ENCODE measurements around the gene UFM1. TPM values are rescaled to one million over a fixed set of nuclear protein-coding genes. Genes with fewer than 3 reads are reported as not detected.

The UFM1 gene
- total and polyA plus RNA-seq, 2 of the 13 experiments (the other 11 are each of a cell fraction or from before 2014, with no cell fraction given), result 42.6 to 47.0 TPM

DNA sequence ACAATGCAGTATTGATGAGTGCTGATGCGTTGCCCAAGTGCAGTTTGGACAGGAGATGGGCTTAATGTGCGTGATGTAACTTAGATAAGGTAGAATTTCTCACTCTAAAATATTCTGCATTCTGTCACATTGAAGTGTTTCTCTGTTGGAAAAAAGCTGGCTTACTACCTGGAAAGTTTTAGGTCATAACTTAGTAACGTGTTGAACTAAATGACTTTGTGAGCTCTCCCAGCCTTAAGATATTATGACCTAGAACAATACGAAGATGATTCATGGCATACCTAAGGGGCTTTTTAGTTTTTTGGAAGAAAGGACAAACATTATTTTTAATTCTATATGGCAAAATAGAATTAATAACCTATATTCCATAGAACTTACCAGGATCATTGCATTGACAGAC lies 9.0 kb downstream of the UFM1 start:
- FAIRE-seq, result no peak
- no peak overlapping the region for H3K9ac ChIP-seq (ENCODE audit: insufficient read depth, low read depth, low read length)
- peaks cover 9 to 27% of the 10 kb centered on the region in 2 experiments for H3K36me3 ChIP-seq (replicated peaks in 1 of 2; ENCODE audit: control insufficient read depth in 1 of 2, insufficient read depth in 2 of 2, low read length in 2 of 2)
- no peaks in the 10 kb centered on the region for H4K20me1 ChIP-seq (ENCODE audit: insufficient read depth, low read length)
- no peaks in the 10 kb centered on the region for H3K4me1 ChIP-seq (ENCODE audit: insufficient read depth, low read length)
- ChIA-PET POLR2A (no interaction called here), CTCF (ENCODE audit: low intra/inter-chr PET ratio, low total read pairs) (no interaction called here)
- DNase-seq (ENCODE audit: low spot score), result no peak
- no peak for TF ChIP-seq ZNF709 (CRISPR knock-in tag; IDR thresholded peaks at IDR 0.05)
- TF ChIP-seq SYNCRIP (IDR thresholded peaks at IDR 0.05; ENCODE audit: insufficient read depth, low read depth, low read length), result no peak
- no peak for TF ChIP-seq CHCHD3 (CRISPR knock-in tag; IDR thresholded peaks at IDR 0.05)
- TF ChIP-seq, protein P1, sequence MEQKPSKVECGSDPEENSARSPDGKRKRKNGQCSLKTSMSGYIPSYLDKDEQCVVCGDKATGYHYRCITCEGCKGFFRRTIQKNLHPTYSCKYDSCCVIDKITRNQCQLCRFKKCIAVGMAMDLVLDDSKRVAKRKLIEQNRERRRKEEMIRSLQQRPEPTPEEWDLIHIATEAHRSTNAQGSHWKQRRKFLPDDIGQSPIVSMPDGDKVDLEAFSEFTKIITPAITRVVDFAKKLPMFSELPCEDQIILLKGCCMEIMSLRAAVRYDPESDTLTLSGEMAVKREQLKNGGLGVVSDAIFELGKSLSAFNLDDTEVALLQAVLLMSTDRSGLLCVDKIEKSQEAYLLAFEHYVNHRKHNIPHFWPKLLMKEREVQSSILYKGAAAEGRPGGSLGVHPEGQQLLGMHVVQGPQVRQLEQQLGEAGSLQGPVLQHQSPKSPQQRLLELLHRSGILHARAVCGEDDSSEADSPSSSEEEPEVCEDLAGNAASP (CRISPR knock-in tag; IDR thresholded peaks at IDR 0.05; ENCODE audit: borderline replicate concordance), result no peak
- TF ChIP-seq ZNF510 (CRISPR knock-in tag; IDR thresholded peaks at IDR 0.05; ENCODE audit: low read depth), result no peak
- TF ChIP-seq, protein P2, sequence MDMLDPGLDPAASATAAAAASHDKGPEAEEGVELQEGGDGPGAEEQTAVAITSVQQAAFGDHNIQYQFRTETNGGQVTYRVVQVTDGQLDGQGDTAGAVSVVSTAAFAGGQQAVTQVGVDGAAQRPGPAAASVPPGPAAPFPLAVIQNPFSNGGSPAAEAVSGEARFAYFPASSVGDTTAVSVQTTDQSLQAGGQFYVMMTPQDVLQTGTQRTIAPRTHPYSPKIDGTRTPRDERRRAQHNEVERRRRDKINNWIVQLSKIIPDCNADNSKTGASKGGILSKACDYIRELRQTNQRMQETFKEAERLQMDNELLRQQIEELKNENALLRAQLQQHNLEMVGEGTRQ (IDR thresholded peaks at IDR 0.05; ENCODE audit: low read depth, low read length), result no peak
- TF ChIP-seq, protein P2 (CRISPR knock-in tag; IDR thresholded peaks at IDR 0.05; ENCODE audit: borderline replicate concordance), result no peak
- TF ChIP-seq SIN3A (IDR thresholded peaks at IDR 0.05; ENCODE audit: borderline replicate concordance, low read depth, low read length), result no peak
- TF ChIP-seq, protein P3, sequence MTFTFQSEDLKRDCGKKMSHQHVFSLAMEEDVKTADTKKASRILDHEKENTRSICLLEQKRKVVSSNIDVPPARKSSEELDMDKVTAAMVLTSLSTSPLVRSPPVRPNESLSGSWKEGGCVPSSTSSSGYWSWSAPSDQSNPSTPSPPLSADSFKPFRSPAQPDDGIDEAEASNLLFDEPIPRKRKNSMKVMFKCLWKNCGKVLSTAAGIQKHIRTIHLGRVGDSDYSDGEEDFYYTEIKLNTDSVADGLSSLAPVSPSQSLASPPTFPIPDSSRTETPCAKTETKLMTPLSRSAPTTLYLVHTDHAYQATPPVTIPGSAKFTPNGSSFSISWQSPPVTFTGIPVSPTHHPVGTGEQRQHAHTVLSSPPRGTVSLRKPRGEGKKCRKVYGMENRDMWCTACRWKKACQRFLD (CRISPR knock-in tag; IDR thresholded peaks at IDR 0.05; ENCODE audit: borderline replicate concordance), result no peak
- no peak for TF ChIP-seq HDAC2 (CRISPR knock-in tag; IDR thresholded peaks at IDR 0.05)
- TF ChIP-seq NFE2 (CRISPR knock-in tag; IDR thresholded peaks at IDR 0.05), result no peak
- TF ChIP-seq NFIC (IDR thresholded peaks at IDR 0.05; ENCODE audit: low read length), result no peak
- no peak for TF ChIP-seq ZFP36L2 (CRISPR knock-in tag; IDR thresholded peaks at IDR 0.05)
- no peak for TF ChIP-seq RNF2 (conservative IDR thresholded peaks at IDR 0.05; ENCODE audit: low read depth)
- TF ChIP-seq NPAS2 (CRISPR knock-in tag; IDR thresholded peaks at IDR 0.05; ENCODE audit: borderline replicate concordance), result no peak
- TF ChIP-seq BHLHE40 (IDR thresholded peaks at IDR 0.05; ENCODE audit: low read length), result no peak
- no peak for TF ChIP-seq ZNF253 (CRISPR knock-in tag; IDR thresholded peaks at IDR 0.05; ENCODE audit: borderline replicate concordance)
- no peak for TF ChIP-seq THYN1 (CRISPR knock-in tag; IDR thresholded peaks at IDR 0.05; ENCODE audit: borderline replicate concordance, low read depth)
- intact Hi-C loops (cut with micrococcal nuclease; ENCODE audit: unreplicated experiment) (no loop called here), in situ Hi-C loops (cut with HindIII; ENCODE audit: extremely low pct_ligation_motif_present, low pct_unique_long_range_greater_than_20kb) (no loop called here)
- no peak overlapping the region for H3K4me2 ChIP-seq (ENCODE audit: low read depth, low read length)
- no peak for ATAC-seq
- no TSS peak for BruUV-seq (replicated peaks)
- H3K9me3 ChIP-seq (ENCODE audit: low read length), result no peaks in the 10 kb centered on the region
- no peak overlapping the region for H2AFZ ChIP-seq (ENCODE audit: low read length)
- H3K4me3 ChIP-seq (replicated peaks in 1 of 3; ENCODE audit: insufficient read depth in 1 of 3, low read depth in 2 of 3, low read length in 3 of 3), result no peak overlapping the region
- H3K27me3 ChIP-seq (ENCODE audit: control insufficient read depth in 1 of 2, insufficient read depth in 2 of 2, low read length in 2 of 2), result no peaks in the 10 kb centered on the region; a peak in 1 of 5 replicates
- no peak overlapping the region for H3K27ac ChIP-seq (ENCODE audit: extremely low read length, insufficient read depth, low read length)
- WGBS (ENCODE audit: low lambda C conversion rate), result 96% methylated on average over 4 of the region's 4 CpGs
- H3K79me2 ChIP-seq (ENCODE audit: insufficient read depth, low read length), result no peaks in the 10 kb centered on the region

Measured in HepG2 (cell line).